GM12878 (cell line): ENCODE measurements around the gene PTH. TPM values are rescaled to one million over a fixed set of nuclear protein-coding genes. Genes with fewer than 3 reads are reported as not detected.

Experiments
- ATAC-seq: fragments of 200-7000 bp; cut with Tn5 transposase; 3 replicates; pipeline ENCODE4 v1.9.1; 2020; ENCODE audit warnings: mild to moderate bottlenecking, moderate library complexity
- BruUV-seq: library from RNA; stranded (reverse); fragments of 400-500 nt; replicated peaks from 2 replicates; lab custom pipeline; 2021; lab: Mats Ljungman, UMichigan
- CTCF ChIA-PET: fragments of 300-600 bp; sonication (Branson Sonifier 250); formaldehyde crosslinking; extraction: SDS; loops from one replicate; lab custom pipeline; 2021; ENCODE audit warnings: inconsistent platforms; lab: Yijun Ruan, JAX
- POLR2A ChIA-PET: fragments of 350-600 bp; formaldehyde crosslinking; extraction: SDS; loops from one replicate; lab custom pipeline; 2021; ENCODE audit warnings: inconsistent platforms; lab: Charles Lee
- RAD21 ChIA-PET: fragments of 300-600 bp; sonication (Branson Sonifier 250); formaldehyde crosslinking; loops from one replicate; lab custom pipeline; 2023; ENCODE audit warnings: antibody characterized with exemption; ENCODE audit not compliant: unreplicated experiment; lab: Charles Lee
- SMC1A ChIA-PET: fragments of 300-600 bp; sonication (Branson Sonifier 250); formaldehyde crosslinking; loops from one replicate; lab custom pipeline; 2023; ENCODE audit not compliant: unreplicated experiment, uncharacterized antibody; lab: Charles Lee
- DNase-seq: peaks from one replicate; pipeline ENCODE4 v3.0.0-alpha.2; 2011; ENCODE audit warnings: low read depth, low spot score
- FAIRE-seq: peaks from 3 replicates; lab custom pipeline; 2011; peaks lifted over from hg19 to GRCh38; lab: Jason Lieb, UNC
- H2AFZ ChIP-seq: 2 replicates; pipeline ENCODE4 v1.6.0; 2011; ENCODE audit warnings: low read depth, low read length, control low read depth; ENCODE audit not compliant: control insufficient read depth
- H3K27ac ChIP-seq: 2 replicates; pipeline ENCODE4 v1.5.1; 2011; ENCODE audit warnings: control low read depth; ENCODE audit not compliant: control insufficient read depth, insufficient read depth
- H3K27me3 ChIP-seq, 2 experiments: replicated peaks in 1 of 2; 2 replicates each; pipeline versions ENCODE4 v1.6.0 to v1.6.1; 2011; ENCODE audit warnings: low read length in 1 of 2; ENCODE audit not compliant: control insufficient read depth in 2 of 2, insufficient read depth in 2 of 2
- H3K36me3 ChIP-seq, 2 experiments: 2 replicates each; pipeline ENCODE4 v1.5.1; 2011; ENCODE audit warnings: low read length in 1 of 2; ENCODE audit not compliant: control insufficient read depth in 2 of 2, insufficient read depth in 2 of 2
- H3K4me1 ChIP-seq: 2 replicates; pipeline ENCODE4 v1.6.1; 2011; ENCODE audit warnings: mild to moderate bottlenecking, low read length, moderate library complexity, mixed read lengths; ENCODE audit not compliant: control insufficient read depth, insufficient read depth
- H3K4me2 ChIP-seq: 2 replicates; pipeline ENCODE4 v1.6.0; 2011; ENCODE audit warnings: control low read depth; ENCODE audit not compliant: control insufficient read depth, insufficient read depth
- H3K4me3 ChIP-seq: fragments of 200-600 bp; sonication (generic); 2 replicates; pipeline ENCODE4 v1.5.1; 2016
- H3K79me2 ChIP-seq: 2 replicates; pipeline ENCODE4 v1.6.0; 2011; ENCODE audit warnings: low read length; ENCODE audit not compliant: control insufficient read depth, insufficient read depth
- H3K9ac ChIP-seq: 2 replicates; pipeline ENCODE4 v1.8.0; 2011; ENCODE audit warnings: low read length, control low read depth, mixed read lengths; ENCODE audit not compliant: control insufficient read depth, insufficient read depth
- H3K9me3 ChIP-seq: replicated peaks from 3 replicates; pipeline ENCODE4 v1.5.1; 2011; ENCODE audit warnings: mild to moderate bottlenecking, low read length; ENCODE audit not compliant: control insufficient read depth, insufficient read depth
- H4K20me1 ChIP-seq: 2 replicates; pipeline ENCODE4 v1.6.0; 2011; ENCODE audit not compliant: control insufficient read depth, insufficient read depth
- ATF2 ChIP-seq: IDR thresholded peaks from 2 replicates; pipeline ENCODE4 v1.6.1; 2012; ENCODE audit warnings: low read length, inconsistent platforms
- BHLHE40 ChIP-seq, 2 experiments: fragments of 450-650 bp in 1 of 2; IDR thresholded peaks; 2 replicates each; pipeline ENCODE4 v1.6.1; 2011 to 2017; ENCODE audit warnings: low read depth in 2 of 2, borderline replicate concordance in 1 of 2, improper control_type of control experiment in 1 of 2, low read length in 1 of 2, mild to moderate bottlenecking in 1 of 2
- CBX5 ChIP-seq: sonication (generic); IDR thresholded peaks from 2 replicates; pipeline ENCODE4 v1.6.1; 2016; ENCODE audit warnings: low read depth, moderate library complexity, mild to moderate bottlenecking, inconsistent platforms
- CUX1 ChIP-seq: IDR thresholded peaks from 2 replicates; pipeline ENCODE4 v1.6.1; 2012; ENCODE audit warnings: improper control_type of control experiment, low read depth, low read length; ENCODE audit not compliant: insufficient replicate concordance
- ESRRA ChIP-seq: IDR thresholded peaks from 2 replicates; pipeline ENCODE4 v1.6.1; 2012; ENCODE audit warnings: mild to moderate bottlenecking, low read length, improper control_type of control experiment
- LARP7 ChIP-seq: fragments of 450-650 bp; IDR thresholded peaks from 2 replicates; pipeline ENCODE4 v1.6.1; 2017; ENCODE audit warnings: mild to moderate bottlenecking
- NR2C2 ChIP-seq: IDR thresholded peaks from 2 replicates; pipeline ENCODE4 v1.6.1; 2011; ENCODE audit warnings: borderline replicate concordance, low read depth; ENCODE audit not compliant: control insufficient read depth, insufficient read length
- NR2F1 ChIP-seq: fragments of 450-650 bp; conservative IDR thresholded peaks from 2 replicates; pipeline ENCODE4 v1.6.1; 2017; ENCODE audit warnings: mild to moderate bottlenecking
- PAX5 ChIP-seq: IDR thresholded peaks from 2 replicates; pipeline ENCODE4 v1.6.1; 2011; ENCODE audit warnings: low read depth, low read length, borderline replicate concordance
- RAD21 ChIP-seq: IDR thresholded peaks from 2 replicates; pipeline ENCODE4 v1.6.1; 2011; ENCODE audit warnings: mild to moderate bottlenecking, low read depth, low read length, moderate library complexity; ENCODE audit not compliant: insufficient read depth
- RAD51 ChIP-seq: fragments of 450-650 bp; IDR thresholded peaks from 2 replicates; pipeline ENCODE4 v1.6.1; 2016; ENCODE audit warnings: moderate library complexity, mild to moderate bottlenecking, inconsistent platforms
- SMAD1 ChIP-seq: fragments of 450-650 bp; IDR thresholded peaks from 2 replicates; pipeline ENCODE4 v1.6.1; 2018; ENCODE audit warnings: mild to moderate bottlenecking, low read depth; ENCODE audit not compliant: partially characterized antibody
- SMAD5 ChIP-seq: IDR thresholded peaks from 2 replicates; pipeline ENCODE4 v1.6.1; 2016; ENCODE audit warnings: antibody characterized with exemption, low read depth
- SP1 ChIP-seq: IDR thresholded peaks from one replicate; pipeline ENCODE4 v1.6.1; 2011; ENCODE audit warnings: low read depth, low read length
- ZSCAN29 ChIP-seq: fragments of 450-650 bp; IDR thresholded peaks from 2 replicates; pipeline ENCODE4 v1.6.1; 2017; ENCODE audit warnings: mild to moderate bottlenecking, moderate library complexity
- WGBS: methylation state at CpG from one replicate; pipeline ENCODE4 v1.1.6; 2016; ENCODE audit warnings: low lambda C conversion rate; ENCODE audit not compliant: insufficient replicate concordance, insufficient coverage; ENCODE audit errors: missing lambda C conversion rate; 5-methylcytosine and 5-hydroxymethylcytosine counted together
- in situ Hi-C: fragments of 300-500 bp; cut with MboI; formaldehyde crosslinking; loops from 9 replicates; pipeline ENCODE4 v1.14.3; 2018; ENCODE audit warnings: mixed read lengths
- intact Hi-C: fragments of 100-400 bp; cut with micrococcal nuclease; formaldehyde crosslinking; loops from one replicate; pipeline ENCODE4 v1.14.2; 2022; ENCODE audit not compliant: unreplicated experiment
- polyA plus RNA-seq, 11 experiments: library from polyadenylated mRNA; depleted of rRNA in 4 of 11; unstranded in 6 of 11; stranded (reverse) in 5 of 11; fragments of >200 nt; fragmentation: Nextera tagmentation in 4 of 11; fragmentation: Illumina TruSeq in 1 of 11; extraction: Ambion mirVana in 4 of 11; extraction: Trizol in 1 of 11; gene quantifications; 1 replicate in 1 of 11; 2 replicates in 10 of 11; pipeline versions ENCODE4 v1.2.1 to v1.2.3, GENCODE V29; 2011 to 2016; ENCODE audit warnings: inconsistent platforms in 2 of 11, missing spikeins in 2 of 11, low read depth in 1 of 11
- total RNA-seq, 4 experiments: library from RNA; depleted of rRNA in 3 of 4; stranded (reverse); fragments of >200 nt in 3 of 4; fragmentation: Illumina TruSeq in 1 of 4; extraction: Trizol in 1 of 4; gene quantifications; 2 replicates each; pipeline versions ENCODE4 v1.2.1 to v1.2.3, GENCODE V29; 2013 to 2021
- TF ChIP-seq, protein P1 (sequence below): IDR thresholded peaks from 2 replicates; pipeline ENCODE4 v1.6.1; 2012; ENCODE audit warnings: low read depth, low read length, improper control_type of control experiment

Gene PTH
- total and polyA plus RNA-seq, 10 of the 15 experiments (the other 5 are each of a cell fraction or from before 2014, with no cell fraction given), result not detected

DNA sequence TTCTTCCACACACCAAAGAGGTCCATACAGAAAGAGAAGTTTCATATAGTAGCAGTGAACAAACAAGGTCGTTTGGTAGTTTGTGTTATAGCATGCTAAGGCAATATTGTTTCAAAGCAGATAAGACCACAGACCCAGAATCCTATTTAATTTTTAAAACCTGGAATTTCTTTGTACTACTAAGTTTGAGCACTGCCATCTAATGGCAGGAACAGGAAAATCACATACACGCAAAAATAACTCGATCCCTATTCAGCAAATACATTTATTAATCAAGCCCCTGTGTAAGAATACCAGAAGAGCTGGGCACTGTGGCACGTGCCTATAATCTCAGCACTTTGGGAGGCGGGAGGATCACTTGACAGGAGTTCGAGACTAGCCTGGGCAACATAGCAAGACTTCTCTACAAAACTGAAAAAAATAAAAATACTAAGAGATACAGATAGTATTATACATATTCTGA, 29.9 kb downstream of the PTH start:
- POLR2A ChIA-PET, result no interaction called here
- intact Hi-C loops, result loop anchor here (10.0 kb wide), 1 partner anchor 501 kb away; no protein-coding TSS in a partner anchor
- no peak overlapping the region for H3K4me3 ChIP-seq
- RAD21 ChIA-PET, result interaction anchor here (1.1 to 3.2 kb wide), 2 partner anchors 12 to 80 kb away, joined by 3 to 10 read pairs; no protein-coding TSS in a partner anchor
- FAIRE-seq, result no peak
- peaks cover 19% of the 10 kb centered on the region for H3K79me2 ChIP-seq
- H4K20me1 ChIP-seq, result no peaks in the 10 kb centered on the region
- BruUV-seq, result no TSS peak
- SMC1A ChIA-PET, result interaction anchor here (1.1 to 4.7 kb wide), 6 partner anchors 15 to 256 kb away, joined by 3 to 18 read pairs (median 8); no protein-coding TSS in a partner anchor
- H3K4me2 ChIP-seq, result no peak overlapping the region
- WGBS, result 3% methylated on average over 6 of the region's 6 CpGs
- H3K36me3 ChIP-seq, result no peaks in the 10 kb centered on the region
- ATAC-seq, result no peak
- no peak overlapping the region for H3K27ac ChIP-seq
- H3K9me3 ChIP-seq, result no peaks in the 10 kb centered on the region
- H3K4me1 ChIP-seq, result no peaks in the 10 kb centered on the region
- H2AFZ ChIP-seq, result no peak overlapping the region
- in situ Hi-C loops, result no loop called here
- CTCF ChIA-PET, result interaction anchor here (0.6 to 3.8 kb wide), 30 partner anchors 9 to 485 kb away, joined by 3 to 36 read pairs (median 4); no protein-coding TSS in a partner anchor
- no peaks in the 10 kb centered on the region; a peak in 1 of 4 replicates for H3K27me3 ChIP-seq
- no peak for DNase-seq
- no peak overlapping the region for H3K9ac ChIP-seq
- TF ChIP-seq NR2C2 (no peak), RAD21 (peak; percentile 41; the same call in 1 of the 2 replicates), NR2F1 (no peak), SMAD5 (no peak), CBX5 (no peak), ZSCAN29 (no peak), CUX1 (no peak), ESRRA (no peak), BHLHE40 (IDR thresholded peaks at IDR 0.05; ENCODE audit: borderline replicate concordance in 1 of 2, low read depth in 2 of 2, low read length in 1 of 2) (peak; percentile 32 to 64; a peak in 2 of 4 replicates), LARP7 (no peak), ATF2 (no peak), RAD51 (no peak), SP1 (no peak), PAX5 (no peak), SMAD1 (no peak)
- TF ChIP-seq, protein P1, sequence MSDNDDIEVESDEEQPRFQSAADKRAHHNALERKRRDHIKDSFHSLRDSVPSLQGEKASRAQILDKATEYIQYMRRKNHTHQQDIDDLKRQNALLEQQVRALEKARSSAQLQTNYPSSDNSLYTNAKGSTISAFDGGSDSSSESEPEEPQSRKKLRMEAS, result no peak
